Astrocyte of the spinal cord (primary cell): ENCODE data around the gene PTCHD4.
"Not testable (repeated sequence)": the region's sequence is repeated elsewhere in the genome, so short reads cannot be mapped to it uniquely, and the experiment has no call there.

Experiments
- DNase-seq: peaks from one replicate; pipeline ENCODE4 v3.0.0; 2011; ENCODE audit warnings: low read depth, low spot score
- H3K4me3 ChIP-seq: 2 replicates; pipeline ENCODE4 v1.5.1; 2011; ENCODE audit warnings: low read depth, mild to moderate bottlenecking, low read length, moderate library complexity
- in situ Hi-C: cut with HindIII; loops from 2 replicates; pipeline ENCODE4 v1.10.0; 2017; ENCODE audit warnings: low sequenced_read_pairs
- TF ChIP-seq, protein P1 (sequence below): IDR thresholded peaks from 2 replicates; pipeline ENCODE4 v1.5.1; 2012; ENCODE audit warnings: low read depth, mild to moderate bottlenecking, low read length, inconsistent platforms

Gene PTCHD4

DNA sequence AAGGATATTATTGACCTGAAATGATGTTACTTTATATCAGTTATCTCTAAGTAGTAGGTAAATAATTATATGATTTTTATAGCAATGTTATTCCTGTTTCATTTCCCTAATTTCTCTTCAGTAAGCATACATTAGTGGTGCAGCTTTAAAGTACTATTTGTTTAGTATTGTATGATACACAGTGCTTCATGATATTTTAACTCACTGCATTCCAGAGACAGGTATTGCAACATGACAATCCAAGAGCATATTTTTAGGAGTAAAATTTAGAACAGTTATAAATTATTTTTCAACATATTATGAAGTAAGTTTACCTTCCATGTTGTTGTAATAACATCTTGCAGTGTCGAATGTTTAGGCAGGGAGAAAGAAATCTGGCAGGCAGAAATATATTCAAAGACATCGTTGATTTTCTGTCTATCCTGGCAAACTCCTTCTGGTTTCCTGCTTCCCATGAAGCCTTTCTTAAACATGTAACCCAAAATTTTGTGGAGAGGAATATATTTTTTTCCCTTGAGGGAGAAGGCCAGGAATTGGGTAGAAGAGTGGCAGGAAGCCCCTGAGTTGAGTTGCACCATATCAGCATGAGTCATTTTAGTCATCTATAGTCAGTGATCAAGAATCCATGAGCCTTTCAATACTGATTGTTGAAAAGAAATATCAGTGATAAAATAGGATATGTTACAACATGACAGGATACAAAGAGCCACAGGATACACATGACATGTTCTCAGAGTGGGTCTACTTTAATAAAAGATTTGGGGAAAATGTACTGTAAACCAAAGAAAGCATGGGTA is 29.0 kb upstream of the PTCHD4 start:
- TF ChIP-seq, protein P1, sequence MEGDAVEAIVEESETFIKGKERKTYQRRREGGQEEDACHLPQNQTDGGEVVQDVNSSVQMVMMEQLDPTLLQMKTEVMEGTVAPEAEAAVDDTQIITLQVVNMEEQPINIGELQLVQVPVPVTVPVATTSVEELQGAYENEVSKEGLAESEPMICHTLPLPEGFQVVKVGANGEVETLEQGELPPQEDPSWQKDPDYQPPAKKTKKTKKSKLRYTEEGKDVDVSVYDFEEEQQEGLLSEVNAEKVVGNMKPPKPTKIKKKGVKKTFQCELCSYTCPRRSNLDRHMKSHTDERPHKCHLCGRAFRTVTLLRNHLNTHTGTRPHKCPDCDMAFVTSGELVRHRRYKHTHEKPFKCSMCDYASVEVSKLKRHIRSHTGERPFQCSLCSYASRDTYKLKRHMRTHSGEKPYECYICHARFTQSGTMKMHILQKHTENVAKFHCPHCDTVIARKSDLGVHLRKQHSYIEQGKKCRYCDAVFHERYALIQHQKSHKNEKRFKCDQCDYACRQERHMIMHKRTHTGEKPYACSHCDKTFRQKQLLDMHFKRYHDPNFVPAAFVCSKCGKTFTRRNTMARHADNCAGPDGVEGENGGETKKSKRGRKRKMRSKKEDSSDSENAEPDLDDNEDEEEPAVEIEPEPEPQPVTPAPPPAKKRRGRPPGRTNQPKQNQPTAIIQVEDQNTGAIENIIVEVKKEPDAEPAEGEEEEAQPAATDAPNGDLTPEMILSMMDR = no peak
- no peak overlapping the region for H3K4me3 ChIP-seq
- no peak for DNase-seq
- in situ Hi-C loops = no loop called here

GRCh38 chr6:48136856-48137255 is 25.9 kb upstream of the PTCHD4 start:
- TF ChIP-seq, protein P1 = no peak
- in situ Hi-C loops = no loop called here
- no peak overlapping the region for H3K4me3 ChIP-seq
- peak; percentile 16 for DNase-seq

DNA sequence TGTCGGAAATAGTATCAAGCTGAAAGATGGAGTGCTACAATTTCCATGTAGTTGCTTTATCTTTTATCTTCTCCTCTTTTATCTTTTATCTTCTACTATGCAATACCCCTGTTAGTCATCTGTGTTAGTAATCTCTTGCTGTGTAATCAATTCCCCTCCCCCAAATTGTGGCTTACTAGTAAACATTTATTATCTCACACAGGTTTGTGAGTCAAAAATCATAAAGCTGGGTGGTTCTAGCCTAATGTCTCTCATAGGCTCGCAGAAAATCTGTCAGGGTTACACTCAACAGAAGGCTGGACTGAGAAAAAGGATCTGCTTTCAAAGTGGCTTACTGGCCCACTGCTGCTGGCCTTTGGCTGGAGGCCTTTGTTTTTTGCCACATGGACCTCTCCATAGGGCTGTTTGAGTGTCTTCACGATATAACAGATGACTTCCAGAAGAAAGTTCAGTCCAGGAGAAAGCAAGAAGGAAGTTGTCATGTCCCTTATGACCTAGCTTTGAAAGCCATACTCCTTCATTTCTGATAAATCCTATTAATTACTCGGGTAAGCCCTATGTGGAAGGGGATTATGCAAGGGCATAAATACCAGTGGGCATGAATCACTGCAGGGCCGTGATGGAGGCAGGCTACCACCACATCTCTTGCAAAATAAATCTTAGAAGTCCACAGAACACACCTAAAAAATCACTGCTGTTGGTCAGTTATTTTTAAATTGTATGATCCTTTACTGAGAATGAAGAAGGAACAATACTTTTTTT is 24.5 kb upstream of the PTCHD4 start:
- in situ Hi-C loops = no loop called here
- H3K4me3 ChIP-seq = no peak overlapping the region
- TF ChIP-seq, protein P1 = no peak
- DNase-seq = peak; percentile 58

GRCh38 chr6:48134246-48134645 is 23.2 kb upstream of the PTCHD4 start:
- peak; percentile 18 for DNase-seq
- no peak overlapping the region for H3K4me3 ChIP-seq
- TF ChIP-seq, protein P1 = no peak
- in situ Hi-C loops = no loop called here

GRCh38 chr6:48123601-48124000 is 12.6 kb upstream of the PTCHD4 start:
- TF ChIP-seq, protein P1 = no peak
- H3K4me3 ChIP-seq = no peak overlapping the region
- DNase-seq = no peak
- in situ Hi-C loops = no loop called here

DNA sequence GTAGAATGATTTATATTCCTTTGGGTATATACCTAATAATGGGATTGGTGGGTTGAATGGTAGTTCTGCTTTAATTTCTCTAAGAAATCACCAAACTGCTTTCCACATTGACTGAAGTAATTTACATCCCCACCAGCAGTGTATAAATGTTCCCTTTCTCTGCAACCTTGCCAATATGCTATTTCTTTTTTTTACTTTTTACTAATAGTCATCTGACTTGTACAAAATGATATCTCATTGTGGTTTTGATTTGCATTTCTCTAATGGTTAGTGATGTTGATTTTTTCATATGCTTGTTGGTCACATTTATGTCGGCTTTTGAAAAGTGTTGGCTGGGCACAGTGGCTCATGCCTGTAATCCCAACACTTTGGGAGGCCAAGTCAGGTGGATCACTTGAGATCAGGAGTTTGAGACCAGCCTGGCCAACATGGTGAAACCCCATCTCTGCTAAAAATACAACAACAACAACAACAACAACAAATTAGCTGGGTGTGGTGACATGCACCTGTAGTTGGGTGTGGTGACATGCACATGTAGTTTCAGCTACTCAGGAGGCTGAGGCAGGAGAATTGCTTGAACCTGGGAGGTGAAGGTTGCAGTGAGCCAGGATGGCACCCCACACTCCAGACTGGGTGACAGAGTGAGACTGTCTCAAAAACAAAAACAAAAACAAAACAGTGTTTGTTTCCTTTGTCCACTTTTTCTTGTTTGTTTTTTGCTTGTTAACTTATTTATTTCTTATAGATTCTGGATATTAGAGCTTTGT is 11.2 kb upstream of the PTCHD4 start:
- DNase-seq, H3K4me3 ChIP-seq, in situ Hi-C loops: not testable (repeated sequence)
